NCI-H446 (cell line): ENCODE results near the gene CDC45.
"Not testable (repeated sequence)": the region's sequence is repeated elsewhere in the genome, so short reads cannot be mapped to it uniquely, and the experiment has no call there.

Experiments
- DNase-seq, 2 experiments: peaks; one replicate each; lab custom pipeline; 2025; lab: John Stamatoyannopoulos, UW

Gene CDC45

GRCh38 chr22:19479355-19480172, at the start of gene CDC45:
Gene CDC45, plus strand, starts transcription at chr22:19479920. Its CDS starts 49 bp downstream, at chr22:19479969.
- peak; percentile 94 to 98 for DNase-seq

GRCh38 chr22:19429950-19430889, 49.5 kb upstream of the CDC45 start:
- DNase-seq, result peak in 1 of 2 experiments; percentile 35

- DNase-seq, result peak; percentile 8 to 15
These were observed 48.7 kb upstream of the CDC45 start for GRCh38 chr22:19430890-19431541.

- peak; percentile 62 to 90 for DNase-seq
These were observed 48.0 kb upstream of the CDC45 start, which contains the start of gene HIRA for GRCh38 chr22:19431649-19432132. Gene HIRA, minus strand, starts transcription at chr22:19431733. Its CDS starts 257 bp downstream, at chr22:19431476.

GRCh38 chr22:19432133-19432851, 47.4 kb upstream of the CDC45 start, which contains the start of gene MRPL40:
Gene MRPL40, plus strand, starts transcription at chr22:19432545. Its CDS starts 10 bp downstream, at chr22:19432555.
- DNase-seq, result peak; percentile 80 to 97

- no peak for DNase-seq
These were observed 45.3 kb upstream of the CDC45 start for GRCh38 chr22:19434401-19434800.

GRCh38 chr22:19434829-19435580, 44.7 kb upstream of the CDC45 start:
- no peak for DNase-seq

- DNase-seq, result not testable (repeated sequence)
These were observed 43.1 kb upstream of the CDC45 start for GRCh38 chr22:19436444-19437161.

GRCh38 chr22:19438298-19438697, 41.4 kb upstream of the CDC45 start:
- DNase-seq, result peak in 1 of 2 experiments; percentile 49

- DNase-seq, result no peak
These were observed 39.1 kb upstream of the CDC45 start for GRCh38 chr22:19440411-19441195.

GRCh38 chr22:19442166-19442565, 37.6 kb upstream of the CDC45 start:
- DNase-seq, result no peak

GRCh38 chr22:19443544-19444211, 36.0 kb upstream of the CDC45 start:
- DNase-seq, result no peak

- DNase-seq, result not testable (repeated sequence)
These were observed 34.3 kb upstream of the CDC45 start for GRCh38 chr22:19445279-19445982.

GRCh38 chr22:19446603-19447329, 33.0 kb upstream of the CDC45 start:
- no peak for DNase-seq

- DNase-seq, result peak; percentile 87 to 96
These were observed 32.2 kb upstream of the CDC45 start, which contains the start of gene C22orf39 for GRCh38 chr22:19447330-19448075. Gene C22orf39, minus strand, starts transcription at chr22:19447711. Its CDS starts 23 bp downstream, at chr22:19447688.

GRCh38 chr22:19448076-19448607, 31.6 kb upstream of the CDC45 start:
- peak; percentile 62 to 83 for DNase-seq
